ENCODE measurements around the gene CATSPERD.

GRCh38 chr19:5767949-5768348, 47.5 kb downstream of the CATSPERD start:
- TF ChIP-seq, protein P1, sequence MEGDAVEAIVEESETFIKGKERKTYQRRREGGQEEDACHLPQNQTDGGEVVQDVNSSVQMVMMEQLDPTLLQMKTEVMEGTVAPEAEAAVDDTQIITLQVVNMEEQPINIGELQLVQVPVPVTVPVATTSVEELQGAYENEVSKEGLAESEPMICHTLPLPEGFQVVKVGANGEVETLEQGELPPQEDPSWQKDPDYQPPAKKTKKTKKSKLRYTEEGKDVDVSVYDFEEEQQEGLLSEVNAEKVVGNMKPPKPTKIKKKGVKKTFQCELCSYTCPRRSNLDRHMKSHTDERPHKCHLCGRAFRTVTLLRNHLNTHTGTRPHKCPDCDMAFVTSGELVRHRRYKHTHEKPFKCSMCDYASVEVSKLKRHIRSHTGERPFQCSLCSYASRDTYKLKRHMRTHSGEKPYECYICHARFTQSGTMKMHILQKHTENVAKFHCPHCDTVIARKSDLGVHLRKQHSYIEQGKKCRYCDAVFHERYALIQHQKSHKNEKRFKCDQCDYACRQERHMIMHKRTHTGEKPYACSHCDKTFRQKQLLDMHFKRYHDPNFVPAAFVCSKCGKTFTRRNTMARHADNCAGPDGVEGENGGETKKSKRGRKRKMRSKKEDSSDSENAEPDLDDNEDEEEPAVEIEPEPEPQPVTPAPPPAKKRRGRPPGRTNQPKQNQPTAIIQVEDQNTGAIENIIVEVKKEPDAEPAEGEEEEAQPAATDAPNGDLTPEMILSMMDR (conservative IDR thresholded peaks at IDR 0.05; ENCODE audit: low read depth, low read length), result no peak
- TF ChIP-seq POLR2A (IDR thresholded peaks at IDR 0.05; ENCODE audit: low read depth, low read length) (no peak), NFE2L2 (IDR thresholded peaks at IDR 0.05; ENCODE audit: low read depth, low read length) (no peak), MXI1 (IDR thresholded peaks at IDR 0.05; ENCODE audit: borderline replicate concordance, low read depth, low read length) (no peak), RAD21 (IDR thresholded peaks at IDR 0.05; ENCODE audit: low read length) (no peak), SMC3 (IDR thresholded peaks at IDR 0.05; ENCODE audit: low read depth, low read length) (no peak), USF2 (IDR thresholded peaks at IDR 0.05; ENCODE audit: low read depth, low read length) (no peak), RFX5 (IDR thresholded peaks at IDR 0.05; ENCODE audit: low read depth, low read length) (no peak), CEBPB (IDR thresholded peaks at IDR 0.05; ENCODE audit: low read depth, low read length) (no peak), CHD1 (IDR thresholded peaks at IDR 0.05; ENCODE audit: low read depth, low read length) (no peak), MAFK (IDR thresholded peaks at IDR 0.05; ENCODE audit: low read depth, low read length) (no peak)
